Mesenchymal stem cell (in vitro differentiated cells and primary cell): Measurements from ENCODE around the gene ARHGEF19.

Experiments
- DNase-seq: peaks from one replicate; pipeline ENCODE4 v3.0.0-alpha.2; 2013
- H2AFZ ChIP-seq: one replicate; pipeline ENCODE4 v1.6.1; 2013; ENCODE audit warnings: low read depth, mild to moderate bottlenecking, control low read depth, inconsistent platforms, low read length, moderate library complexity
- H2AK5ac ChIP-seq: 2 replicates; pipeline ENCODE4 v1.6.1; 2013; ENCODE audit warnings: low read length, moderate library complexity, mild to moderate bottlenecking, inconsistent platforms; ENCODE audit not compliant: severe bottlenecking
- H2BK120ac ChIP-seq: one replicate; pipeline ENCODE4 v1.6.1; 2013; ENCODE audit warnings: low read depth, mild to moderate bottlenecking, inconsistent platforms, low read length, moderate library complexity
- H2BK12ac ChIP-seq, 2 experiments: one replicate each; pipeline ENCODE4 v1.6.1; 2013; ENCODE audit warnings: inconsistent platforms in 2 of 2, low read length in 2 of 2, mild to moderate bottlenecking in 2 of 2, moderate library complexity in 2 of 2, control low read depth in 1 of 2
- H2BK15ac ChIP-seq: one replicate; pipeline ENCODE4 v1.6.1; 2013; ENCODE audit warnings: mild to moderate bottlenecking, low read depth, inconsistent platforms; ENCODE audit not compliant: poor library complexity, severe bottlenecking
- H2BK5ac ChIP-seq: 2 replicates; pipeline ENCODE4 v1.6.1; 2013; ENCODE audit warnings: low read depth, mild to moderate bottlenecking, low read length, control low read depth, inconsistent platforms; ENCODE audit not compliant: poor library complexity, severe bottlenecking
- H3K14ac ChIP-seq, 2 experiments: one replicate each; pipeline ENCODE4 v1.6.1; 2013; ENCODE audit warnings: inconsistent platforms in 2 of 2, low read length in 2 of 2, control low read depth in 1 of 2, mild to moderate bottlenecking in 1 of 2, moderate library complexity in 1 of 2
- H3K18ac ChIP-seq, 2 experiments: one replicate each; pipeline ENCODE4 v1.6.1; 2013; ENCODE audit warnings: inconsistent platforms in 2 of 2, low read length in 2 of 2, control low read depth in 1 of 2, low read depth in 1 of 2, mild to moderate bottlenecking in 1 of 2
- H3K23ac ChIP-seq, 2 experiments: one replicate each; pipeline ENCODE4 v1.6.1; 2013; ENCODE audit warnings: inconsistent platforms in 2 of 2, low read length in 2 of 2, mild to moderate bottlenecking in 2 of 2, moderate library complexity in 2 of 2, control low read depth in 1 of 2
- H3K27ac ChIP-seq: 2 replicates; pipeline ENCODE4 v1.5.1; 2013; ENCODE audit warnings: mild to moderate bottlenecking, moderate library complexity, low read length, control low read depth, inconsistent platforms; ENCODE audit not compliant: poor library complexity, severe bottlenecking
- H3K27me3 ChIP-seq, 2 experiments: 2 replicates each; pipeline versions ENCODE4 v1.6.1 to v1.7.0; 2013; ENCODE audit warnings: low read length in 2 of 2, mild to moderate bottlenecking in 2 of 2, moderate library complexity in 2 of 2, control low read depth in 1 of 2, inconsistent platforms in 1 of 2; ENCODE audit not compliant: control insufficient read depth in 1 of 2, insufficient read depth in 1 of 2
- H3K36me3 ChIP-seq, 2 experiments: 2 replicates each; pipeline versions ENCODE4 v1.6.1 to v1.7.0; 2013; ENCODE audit warnings: low read length in 2 of 2, control low read depth in 1 of 2, inconsistent platforms in 1 of 2, low read depth in 1 of 2, mild to moderate bottlenecking in 1 of 2; ENCODE audit not compliant: insufficient read depth in 2 of 2, control insufficient read depth in 1 of 2
- H3K4ac ChIP-seq, 2 experiments: one replicate each; pipeline ENCODE4 v1.6.1; 2013; ENCODE audit warnings: inconsistent platforms in 2 of 2, low read length in 2 of 2, mild to moderate bottlenecking in 2 of 2, moderate library complexity in 2 of 2, control low read depth in 1 of 2, low read depth in 1 of 2
- H3K4me1 ChIP-seq: 2 replicates; pipeline ENCODE4 v1.6.1; 2013; ENCODE audit warnings: low read depth, low read length, control low read depth; ENCODE audit not compliant: control insufficient read depth, insufficient read depth
- H3K4me2 ChIP-seq: 2 replicates; pipeline ENCODE4 v1.6.1; 2013; ENCODE audit warnings: low read length, mild to moderate bottlenecking, inconsistent platforms; ENCODE audit not compliant: poor library complexity, severe bottlenecking
- H3K4me3 ChIP-seq, 2 experiments: 2 replicates each; pipeline versions ENCODE4 v1.5.1 to v1.7.0; 2013; ENCODE audit warnings: low read length in 2 of 2, mild to moderate bottlenecking in 2 of 2, control low read depth in 1 of 2, low read depth in 1 of 2; ENCODE audit not compliant: insufficient read depth in 1 of 2
- H3K79me1 ChIP-seq: replicated peaks from 2 replicates; pipeline ENCODE4 v1.6.1; 2013; ENCODE audit warnings: mild to moderate bottlenecking, control low read depth, low read length, inconsistent platforms; ENCODE audit not compliant: poor library complexity, severe bottlenecking
- H3K9ac ChIP-seq: 2 replicates; pipeline ENCODE4 v1.7.0; 2013; ENCODE audit warnings: mild to moderate bottlenecking, low read length, moderate library complexity
- H3K9me3 ChIP-seq: 2 replicates; pipeline ENCODE4 v1.7.0; 2013; ENCODE audit warnings: mild to moderate bottlenecking, low read length; ENCODE audit not compliant: control insufficient read depth
- H4K8ac ChIP-seq: one replicate; pipeline ENCODE4 v1.6.1; 2013; ENCODE audit warnings: inconsistent platforms, mild to moderate bottlenecking, low read length, moderate library complexity
- H4K91ac ChIP-seq: one replicate; pipeline ENCODE4 v1.6.1; 2013; ENCODE audit warnings: mild to moderate bottlenecking, low read length, inconsistent platforms
- WGBS: methylation state at CpG from one replicate; pipeline ENCODE4 v1.1.7; 2013; ENCODE audit warnings: mixed read lengths; 5-methylcytosine and 5-hydroxymethylcytosine counted together

ARHGEF19 gene

DNA sequence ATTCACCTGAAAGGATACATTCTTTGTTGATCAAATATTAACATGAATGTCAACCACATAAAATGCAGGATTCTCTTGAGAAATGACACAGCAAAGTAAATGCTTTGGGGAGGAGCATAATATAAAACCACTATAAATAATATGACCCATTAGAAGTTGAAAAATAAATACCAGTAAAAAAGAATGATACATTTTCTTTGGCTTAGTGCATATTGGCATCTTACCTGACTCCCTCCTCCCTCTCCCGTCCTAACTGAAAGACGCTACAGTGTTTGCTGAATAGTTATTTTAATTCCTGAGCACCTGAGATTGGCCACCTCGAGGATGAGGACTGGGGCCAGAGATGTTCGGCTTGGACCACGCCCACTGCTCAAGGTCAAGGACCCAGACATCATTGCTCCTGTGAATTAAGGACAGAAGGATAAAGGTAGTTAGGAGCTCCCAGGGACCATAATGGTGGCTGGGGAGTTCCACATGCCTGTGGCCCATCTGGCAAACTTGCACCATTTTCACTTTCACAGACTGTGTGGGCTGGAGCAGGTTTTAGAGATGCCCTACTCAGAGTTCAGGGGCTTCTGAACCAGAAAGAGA lies 41.0 kb upstream of the ARHGEF19 start:
- Histone ChIP-seq H2BK15ac (no peak overlapping the region), H3K36me3 (peaks cover 23 to 63% of the 10 kb centered on the region in 2 experiments), H2AK5ac (no peak overlapping the region), H2BK120ac (no peak overlapping the region), H3K27me3 (no peaks in the 10 kb centered on the region), H2AFZ (no peak overlapping the region), H3K4me3 (no peak overlapping the region), H3K14ac (no peak overlapping the region), H3K79me1 (peaks cover 16% of the 10 kb centered on the region), H2BK12ac (peak overlapping the region in 1 of 2 experiments; percentile 38), H3K9ac (no peak overlapping the region), H3K9me3 (no peaks in the 10 kb centered on the region), H3K27ac (no peak overlapping the region), H3K4me1 (peaks cover 14% of the 10 kb centered on the region), H2BK5ac (no peak overlapping the region), H3K18ac (no peak overlapping the region), H3K4me2 (no peak overlapping the region), H3K4ac (no peak overlapping the region), H3K23ac (no peak overlapping the region), H4K8ac (no peak overlapping the region), H4K91ac (no peak overlapping the region)
- no peak for DNase-seq
- WGBS = 96% methylated on average over 5 of the region's 5 CpGs

- Histone ChIP-seq H3K4ac (no peak overlapping the region), H2BK15ac (no peak overlapping the region), H3K14ac (no peak overlapping the region), H3K27ac (no peak overlapping the region), H3K79me1 (peaks cover 15% of the 10 kb centered on the region), H2AFZ (no peak overlapping the region), H2AK5ac (no peak overlapping the region), H3K23ac (no peak overlapping the region), H4K8ac (no peak overlapping the region), H3K4me3 (no peak overlapping the region), H3K9ac (no peak overlapping the region), H3K18ac (no peak overlapping the region), H3K4me1 (peaks cover 15% of the 10 kb centered on the region), H2BK120ac (no peak overlapping the region), H2BK5ac (no peak overlapping the region), H3K36me3 (peaks cover 23 to 63% of the 10 kb centered on the region in 2 experiments), H4K91ac (no peak overlapping the region), H3K4me2 (no peak overlapping the region), H3K9me3 (no peaks in the 10 kb centered on the region), H2BK12ac (no peak overlapping the region), H3K27me3 (no peaks in the 10 kb centered on the region)
- 100% methylated on average over 1 of the region's 2 CpGs for WGBS
- DNase-seq = no peak
Measured at GRCh38 chr1:16252912-16253311, 40.5 kb upstream of the ARHGEF19 start.

DNA sequence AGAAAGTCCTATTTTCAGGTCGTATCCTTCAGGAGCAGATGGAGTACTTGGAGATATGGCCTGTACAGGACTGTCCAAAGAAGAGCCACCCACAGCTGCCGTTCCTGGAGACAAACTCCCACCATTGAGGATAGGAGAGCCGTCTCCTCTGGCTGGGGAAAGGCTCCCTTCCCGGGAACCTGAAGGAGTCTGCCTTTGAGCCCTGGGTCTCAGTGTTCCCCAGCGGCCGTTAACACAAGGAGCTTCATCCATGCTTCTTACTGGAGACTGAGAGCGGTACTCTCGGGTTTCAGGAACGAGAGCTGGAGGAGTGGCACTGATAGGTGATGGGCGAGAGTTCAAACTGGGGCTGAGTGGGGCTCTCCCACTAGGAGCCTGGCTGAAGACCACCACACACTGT lies 38.9 kb upstream of the ARHGEF19 start:
- no peak overlapping the region for H3K27ac ChIP-seq
- no peak overlapping the region for H3K14ac ChIP-seq
- no peak overlapping the region for H4K8ac ChIP-seq
- no peak overlapping the region for H2AK5ac ChIP-seq
- peaks cover 15% of the 10 kb centered on the region for H3K4me1 ChIP-seq
- H3K4me3 ChIP-seq = no peak overlapping the region
- no peak overlapping the region for H2BK12ac ChIP-seq
- H2AFZ ChIP-seq = no peak overlapping the region
- H2BK120ac ChIP-seq = no peak overlapping the region
- H3K79me1 ChIP-seq = peaks cover 17% of the 10 kb centered on the region
- no peak overlapping the region for H4K91ac ChIP-seq
- no peaks in the 10 kb centered on the region for H3K27me3 ChIP-seq
- no peak for DNase-seq
- peaks cover 28 to 67% of the 10 kb centered on the region in 2 experiments for H3K36me3 ChIP-seq
- no peak overlapping the region for H3K23ac ChIP-seq
- no peak overlapping the region for H2BK5ac ChIP-seq
- H2BK15ac ChIP-seq = no peak overlapping the region
- no peak overlapping the region for H3K18ac ChIP-seq
- no peak overlapping the region for H3K4me2 ChIP-seq
- no peak overlapping the region for H3K4ac ChIP-seq
- H3K9ac ChIP-seq = no peak overlapping the region
- WGBS = 92% methylated on average over 10 of the region's 10 CpGs
- no peaks in the 10 kb centered on the region for H3K9me3 ChIP-seq

DNA sequence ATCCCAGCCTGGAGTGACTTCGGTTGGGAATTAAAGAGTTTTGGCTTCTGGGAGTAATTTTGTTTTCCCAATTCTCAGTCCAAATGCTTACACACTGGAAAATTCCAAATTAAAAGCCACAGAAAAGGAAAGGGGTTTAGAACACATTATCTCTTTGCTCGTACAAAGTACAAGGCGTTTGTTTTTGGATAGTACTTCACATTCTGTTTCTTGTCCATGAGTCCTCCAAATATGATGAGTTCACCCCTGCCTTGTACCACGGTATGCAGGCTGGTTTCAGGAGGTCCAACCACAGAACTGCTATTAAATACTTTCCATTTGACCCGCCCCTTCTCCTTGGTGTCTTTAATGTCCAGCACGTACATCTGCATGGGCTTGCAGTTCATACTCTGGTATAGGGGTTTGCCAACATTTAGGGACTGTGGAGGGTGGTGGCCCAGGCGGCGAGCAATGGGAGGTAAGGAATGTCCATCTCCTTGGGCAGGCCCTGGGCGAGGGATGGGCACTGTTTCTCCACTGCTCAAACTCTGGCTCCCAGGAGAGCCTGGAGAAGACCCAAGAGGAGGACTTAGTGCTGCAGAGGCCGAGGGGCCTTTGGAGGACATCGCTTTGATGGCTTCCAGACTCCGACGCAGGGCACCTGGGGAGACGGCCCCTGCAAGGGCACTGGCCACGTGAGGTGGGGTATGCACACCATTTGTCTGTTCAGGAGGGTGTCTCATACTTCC lies 38.2 kb upstream of the ARHGEF19 start:
- H3K4me1 ChIP-seq = peaks cover 15% of the 10 kb centered on the region
- H4K91ac ChIP-seq = no peak overlapping the region
- no peak overlapping the region for H3K18ac ChIP-seq
- H3K79me1 ChIP-seq = peaks cover 20% of the 10 kb centered on the region
- H2BK5ac ChIP-seq = no peak overlapping the region
- no peak overlapping the region for H2AFZ ChIP-seq
- H3K36me3 ChIP-seq = peaks cover 30 to 62% of the 10 kb centered on the region in 2 experiments
- no peaks in the 10 kb centered on the region for H3K27me3 ChIP-seq
- 91% methylated on average over 14 of the region's 15 CpGs for WGBS
- no peak overlapping the region for H2BK120ac ChIP-seq
- no peak overlapping the region for H3K4me3 ChIP-seq
- no peak overlapping the region for H2BK15ac ChIP-seq
- H4K8ac ChIP-seq = no peak overlapping the region
- H3K14ac ChIP-seq = no peak overlapping the region
- no peak overlapping the region for H3K9ac ChIP-seq
- no peak overlapping the region for H2AK5ac ChIP-seq
- DNase-seq = no peak
- H3K4me2 ChIP-seq = no peak overlapping the region
- H3K4ac ChIP-seq = no peak overlapping the region
- H3K23ac ChIP-seq = no peak overlapping the region
- H3K9me3 ChIP-seq = no peaks in the 10 kb centered on the region
- H2BK12ac ChIP-seq = no peak overlapping the region
- no peak overlapping the region for H3K27ac ChIP-seq
